ENCODE results near the gene KBTBD12. TPM values are rescaled to one million over a fixed set of nuclear protein-coding genes. Genes with fewer than 3 reads are reported as not detected.

KBTBD12 gene
- total and polyA plus RNA-seq, 2 of the 13 experiments (the other 11 are each of a cell fraction or from before 2014, with no cell fraction given), result not detected

DNA sequence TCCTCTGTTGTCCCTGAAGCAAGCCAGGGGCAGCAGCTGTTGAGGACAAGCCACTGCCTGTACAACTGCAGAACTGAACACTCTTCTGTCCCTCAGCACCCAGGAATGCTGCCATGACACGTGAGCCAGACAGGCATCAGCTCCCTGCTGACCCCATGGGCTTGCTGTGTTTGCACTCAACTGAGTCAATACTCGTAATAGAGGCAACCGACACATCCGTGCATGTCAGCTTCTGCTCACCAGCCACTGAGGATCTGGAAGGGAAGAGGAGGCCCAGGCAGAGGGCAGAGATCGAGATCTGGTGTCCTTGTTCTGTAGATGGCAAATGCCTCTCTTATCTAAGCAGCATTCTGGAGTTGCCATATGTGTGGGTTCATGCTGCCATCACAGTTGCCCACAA lies 82.9 kb downstream of the KBTBD12 start (continued):
- TF ChIP-seq ZNF607 (CRISPR knock-in tag; IDR thresholded peaks at IDR 0.05; ENCODE audit: borderline replicate concordance), result no peak
- TF ChIP-seq NONO (IDR thresholded peaks at IDR 0.05), result no peak
- TF ChIP-seq NONO (CRISPR knock-in tag; conservative IDR thresholded peaks at IDR 0.05), result peak; percentile 73
- TF ChIP-seq XRCC5 (optimal IDR thresholded peaks at IDR 0.05; ENCODE audit: low read length), result peak; percentile 73
- TF ChIP-seq ZNF670 (CRISPR knock-in tag; IDR thresholded peaks at IDR 0.05; ENCODE audit: borderline replicate concordance), result 0 out of 2 replicates have a peak, but pooled peaks have one; percentile 41
- peak; percentile 76; the same call in 1 of the 2 replicates for TF ChIP-seq ZNF335 (CRISPR knock-in tag; IDR thresholded peaks at IDR 0.05)
- peak; percentile 82; the same call in 1 of the 2 replicates for TF ChIP-seq ZNF788 (CRISPR knock-in tag; IDR thresholded peaks at IDR 0.05; ENCODE audit: borderline replicate concordance)
- TF ChIP-seq, protein P1, sequence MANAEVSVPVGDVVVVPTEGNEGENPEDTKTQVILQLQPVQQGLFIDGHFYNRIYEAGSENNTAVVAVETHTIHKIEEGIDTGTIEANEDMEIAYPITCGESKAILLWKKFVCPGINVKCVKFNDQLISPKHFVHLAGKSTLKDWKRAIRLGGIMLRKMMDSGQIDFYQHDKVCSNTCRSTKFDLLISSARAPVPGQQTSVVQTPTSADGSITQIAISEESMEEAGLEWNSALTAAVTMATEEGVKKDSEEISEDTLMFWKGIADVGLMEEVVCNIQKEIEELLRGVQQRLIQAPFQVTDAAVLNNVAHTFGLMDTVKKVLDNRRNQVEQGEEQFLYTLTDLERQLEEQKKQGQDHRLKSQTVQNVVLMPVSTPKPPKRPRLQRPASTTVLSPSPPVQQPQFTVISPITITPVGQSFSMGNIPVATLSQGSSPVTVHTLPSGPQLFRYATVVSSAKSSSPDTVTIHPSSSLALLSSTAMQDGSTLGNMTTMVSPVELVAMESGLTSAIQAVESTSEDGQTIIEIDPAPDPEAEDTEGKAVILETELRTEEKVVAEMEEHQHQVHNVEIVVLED (CRISPR knock-in tag; IDR thresholded peaks at IDR 0.05; ENCODE audit: borderline replicate concordance), result peak; percentile 30; the same call in 1 of the 2 replicates
- TF ChIP-seq, protein P2, sequence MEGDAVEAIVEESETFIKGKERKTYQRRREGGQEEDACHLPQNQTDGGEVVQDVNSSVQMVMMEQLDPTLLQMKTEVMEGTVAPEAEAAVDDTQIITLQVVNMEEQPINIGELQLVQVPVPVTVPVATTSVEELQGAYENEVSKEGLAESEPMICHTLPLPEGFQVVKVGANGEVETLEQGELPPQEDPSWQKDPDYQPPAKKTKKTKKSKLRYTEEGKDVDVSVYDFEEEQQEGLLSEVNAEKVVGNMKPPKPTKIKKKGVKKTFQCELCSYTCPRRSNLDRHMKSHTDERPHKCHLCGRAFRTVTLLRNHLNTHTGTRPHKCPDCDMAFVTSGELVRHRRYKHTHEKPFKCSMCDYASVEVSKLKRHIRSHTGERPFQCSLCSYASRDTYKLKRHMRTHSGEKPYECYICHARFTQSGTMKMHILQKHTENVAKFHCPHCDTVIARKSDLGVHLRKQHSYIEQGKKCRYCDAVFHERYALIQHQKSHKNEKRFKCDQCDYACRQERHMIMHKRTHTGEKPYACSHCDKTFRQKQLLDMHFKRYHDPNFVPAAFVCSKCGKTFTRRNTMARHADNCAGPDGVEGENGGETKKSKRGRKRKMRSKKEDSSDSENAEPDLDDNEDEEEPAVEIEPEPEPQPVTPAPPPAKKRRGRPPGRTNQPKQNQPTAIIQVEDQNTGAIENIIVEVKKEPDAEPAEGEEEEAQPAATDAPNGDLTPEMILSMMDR (CRISPR knock-in tag; IDR thresholded peaks at IDR 0.05), result peak; percentile 31; the same call in 1 of the 2 replicates
- TF ChIP-seq, protein P3, sequence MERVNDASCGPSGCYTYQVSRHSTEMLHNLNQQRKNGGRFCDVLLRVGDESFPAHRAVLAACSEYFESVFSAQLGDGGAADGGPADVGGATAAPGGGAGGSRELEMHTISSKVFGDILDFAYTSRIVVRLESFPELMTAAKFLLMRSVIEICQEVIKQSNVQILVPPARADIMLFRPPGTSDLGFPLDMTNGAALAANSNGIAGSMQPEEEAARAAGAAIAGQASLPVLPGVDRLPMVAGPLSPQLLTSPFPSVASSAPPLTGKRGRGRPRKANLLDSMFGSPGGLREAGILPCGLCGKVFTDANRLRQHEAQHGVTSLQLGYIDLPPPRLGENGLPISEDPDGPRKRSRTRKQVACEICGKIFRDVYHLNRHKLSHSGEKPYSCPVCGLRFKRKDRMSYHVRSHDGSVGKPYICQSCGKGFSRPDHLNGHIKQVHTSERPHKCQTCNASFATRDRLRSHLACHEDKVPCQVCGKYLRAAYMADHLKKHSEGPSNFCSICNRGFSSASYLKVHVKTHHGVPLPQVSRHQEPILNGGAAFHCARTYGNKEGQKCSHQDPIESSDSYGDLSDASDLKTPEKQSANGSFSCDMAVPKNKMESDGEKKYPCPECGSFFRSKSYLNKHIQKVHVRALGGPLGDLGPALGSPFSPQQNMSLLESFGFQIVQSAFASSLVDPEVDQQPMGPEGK (CRISPR knock-in tag; IDR thresholded peaks at IDR 0.05), result peak; percentile 60; the same call in 1 of the 2 replicates
- TF ChIP-seq ZNF3 (CRISPR knock-in tag; IDR thresholded peaks at IDR 0.05), result 0 out of 2 replicates have a peak, but pooled peaks have one; percentile 48
- peak; percentile 83 for TF ChIP-seq RXRA (CRISPR knock-in tag; IDR thresholded peaks at IDR 0.05)
- peak; percentile 82 for TF ChIP-seq MED1 (CRISPR knock-in tag; IDR thresholded peaks at IDR 0.05)
- TF ChIP-seq MEF2D (CRISPR knock-in tag; IDR thresholded peaks at IDR 0.05), result peak; percentile 79
- peak; percentile 45; the same call in 1 of the 2 replicates for TF ChIP-seq SPEN (CRISPR knock-in tag; IDR thresholded peaks at IDR 0.05; ENCODE audit: low read depth)
- TF ChIP-seq GATAD2A (CRISPR knock-in tag; IDR thresholded peaks at IDR 0.05), result peak; percentile 84
- no peak for TF ChIP-seq SIN3B (IDR thresholded peaks at IDR 0.05; ENCODE audit: low read length)
- TF ChIP-seq, protein P4, sequence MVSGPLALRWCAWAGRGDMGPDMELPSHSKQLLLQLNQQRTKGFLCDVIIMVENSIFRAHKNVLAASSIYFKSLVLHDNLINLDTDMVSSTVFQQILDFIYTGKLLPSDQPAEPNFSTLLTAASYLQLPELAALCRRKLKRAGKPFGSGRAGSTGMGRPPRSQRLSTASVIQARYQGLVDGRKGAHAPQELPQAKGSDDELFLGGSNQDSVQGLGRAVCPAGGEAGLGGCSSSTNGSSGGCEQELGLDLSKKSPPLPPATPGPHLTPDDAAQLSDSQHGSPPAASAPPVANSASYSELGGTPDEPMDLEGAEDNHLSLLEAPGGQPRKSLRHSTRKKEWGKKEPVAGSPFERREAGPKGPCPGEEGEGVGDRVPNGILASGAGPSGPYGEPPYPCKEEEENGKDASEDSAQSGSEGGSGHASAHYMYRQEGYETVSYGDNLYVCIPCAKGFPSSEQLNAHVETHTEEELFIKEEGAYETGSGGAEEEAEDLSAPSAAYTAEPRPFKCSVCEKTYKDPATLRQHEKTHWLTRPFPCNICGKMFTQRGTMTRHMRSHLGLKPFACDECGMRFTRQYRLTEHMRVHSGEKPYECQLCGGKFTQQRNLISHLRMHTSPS (CRISPR knock-in tag; IDR thresholded peaks at IDR 0.05; ENCODE audit: low read depth), result peak; percentile 91
- peak; percentile 54 for TF ChIP-seq SKI (IDR thresholded peaks at IDR 0.05; ENCODE audit: partially characterized antibody)

All from HepG2 (cell line).